PC-9 (cell line): ENCODE results near the gene RAP1GAP2. TPM values are rescaled to one million over a fixed set of nuclear protein-coding genes. Genes with fewer than 3 reads are reported as not detected.
"Not testable (repeated sequence)": the region's sequence is repeated elsewhere in the genome, so short reads cannot be mapped to it uniquely, and the experiment has no call there.

Source experiments
- BruUV-seq: library from RNA; stranded (reverse); fragments of 400-500 nt; replicated peaks from 2 replicates; lab custom pipeline; 2021; lab: Mats Ljungman, UMichigan
- CTCF ChIA-PET: fragments of 300-600 bp; sonication (Branson Sonifier 250); formaldehyde crosslinking; loops from one replicate; lab custom pipeline; 2022; ENCODE audit warnings: antibody characterized with exemption; lab: Charles Lee
- POLR2A ChIA-PET: fragments of 300-600 bp; sonication (Branson Sonifier 250); formaldehyde crosslinking; loops from one replicate; lab custom pipeline; 2022; ENCODE audit warnings: antibody characterized with exemption; ENCODE audit not compliant: unreplicated experiment; lab: Charles Lee
- DNase-seq, 2 experiments: peaks; one replicate each; pipeline versions ENCODE4 v3.0.0 to v3.0.0-alpha.2; 2015 to 2022; ENCODE audit warnings: mixed read lengths in 1 of 2
- H2AFZ ChIP-seq: fragments of 200-600 bp; sonication (generic); 2 replicates; pipeline ENCODE4 v1.8.1; 2017; ENCODE audit warnings: antibody characterized with exemption
- H3F3A ChIP-seq: fragments of 200-600 bp; sonication (generic); 2 replicates; pipeline ENCODE4 v1.8.1; 2017; ENCODE audit warnings: antibody characterized with exemption, mild to moderate bottlenecking, low read depth; ENCODE audit not compliant: insufficient read depth
- H3K27ac ChIP-seq: fragments of 200-600 bp; sonication (generic); 2 replicates; pipeline ENCODE4 v1.6.1; 2016; ENCODE audit warnings: mixed run types
- H3K27me3 ChIP-seq: fragments of 200-600 bp; sonication (generic); 2 replicates; pipeline ENCODE4 v1.6.1; 2016; ENCODE audit warnings: low read depth, mixed run types; ENCODE audit not compliant: insufficient read depth
- H3K36me3 ChIP-seq: fragments of 200-600 bp; sonication (generic); 2 replicates; pipeline ENCODE4 v1.6.1; 2016; ENCODE audit warnings: low read depth, mixed run types
- H3K4me1 ChIP-seq: fragments of 200-600 bp; sonication (generic); replicated peaks from 2 replicates; pipeline ENCODE4 v1.6.1; 2016; ENCODE audit warnings: mixed run types; ENCODE audit not compliant: insufficient read depth
- H3K4me2 ChIP-seq: fragments of 200-600 bp; sonication (generic); 2 replicates; pipeline ENCODE4 v1.6.1; 2017; ENCODE audit warnings: mixed run types
- H3K4me3 ChIP-seq: fragments of 200-600 bp; sonication (generic); 2 replicates; pipeline ENCODE4 v1.6.1; 2016; ENCODE audit warnings: mixed run types
- H3K79me2 ChIP-seq: fragments of 200-600 bp; sonication (generic); 2 replicates; pipeline ENCODE4 v1.6.1; 2017; ENCODE audit warnings: low read depth, mixed run types
- H3K9me2 ChIP-seq: fragments of 200-600 bp; sonication (generic); 2 replicates; pipeline ENCODE4 v1.8.1; 2017; ENCODE audit warnings: mild to moderate bottlenecking; ENCODE audit not compliant: insufficient read depth
- H3K9me3 ChIP-seq: fragments of 200-600 bp; sonication (generic); 2 replicates; pipeline ENCODE4 v1.8.1; 2016; ENCODE audit warnings: low read depth; ENCODE audit not compliant: insufficient read depth
- H4K20me1 ChIP-seq: fragments of 200-600 bp; sonication (generic); 2 replicates; pipeline ENCODE4 v1.8.1; 2017; ENCODE audit not compliant: insufficient read depth
- intact Hi-C: fragments of 100-400 bp; cut with micrococcal nuclease; formaldehyde crosslinking; loops from one replicate; pipeline ENCODE4 v1.10.0; 2022; ENCODE audit not compliant: unreplicated experiment
- microRNA-seq: library from miRNA; unstranded; fragments of <30 nt; microRNA quantifications from one replicate; pipeline ENCODE4 v1.2.0, GENCODE V29; 2021; ENCODE audit warnings: borderline number of aligned reads, borderline replicate concordance
- total RNA-seq: library from RNA; stranded (reverse); gene quantifications from 2 replicates; pipeline ENCODE4 v1.2.3, GENCODE V29; 2021

The RAP1GAP2 gene
- total RNA-seq, 1 experiment from 2014 or later, result 10.1 TPM

- intact Hi-C loops, H2AFZ ChIP-seq, H3K27me3 ChIP-seq, H3K4me1 ChIP-seq, DNase-seq, H3K4me2 ChIP-seq, CTCF ChIA-PET, H3K4me3 ChIP-seq, H3K36me3 ChIP-seq, H3F3A ChIP-seq, H3K9me3 ChIP-seq, H3K79me2 ChIP-seq, H4K20me1 ChIP-seq, H3K27ac ChIP-seq, BruUV-seq, POLR2A ChIA-PET, H3K9me2 ChIP-seq: not testable (repeated sequence)
Measured at GRCh38 chr17:3062824-3063377, 266.7 kb downstream of the RAP1GAP2 start.

- H3F3A ChIP-seq, H3K27me3 ChIP-seq, H3K36me3 ChIP-seq, H2AFZ ChIP-seq, H3K79me2 ChIP-seq, H3K27ac ChIP-seq, H4K20me1 ChIP-seq, CTCF ChIA-PET, H3K4me2 ChIP-seq, POLR2A ChIA-PET, H3K9me3 ChIP-seq, BruUV-seq, DNase-seq, H3K4me3 ChIP-seq, H3K4me1 ChIP-seq, H3K9me2 ChIP-seq, intact Hi-C loops: not testable (repeated sequence)
Measured at GRCh38 chr17:3063507-3063906, 267.3 kb downstream of the RAP1GAP2 start, which contains the start of gene OR1D5. Gene OR1D5 (minus strand): TSS chr17:3063607. CDS start chr17:3063607, 0 bp downstream.

- intact Hi-C loops, H3K79me2 ChIP-seq, H2AFZ ChIP-seq, CTCF ChIA-PET, DNase-seq, H3K36me3 ChIP-seq, H3K27ac ChIP-seq, H4K20me1 ChIP-seq, BruUV-seq, H3K4me3 ChIP-seq, H3F3A ChIP-seq, H3K4me1 ChIP-seq, H3K9me2 ChIP-seq, H3K27me3 ChIP-seq, POLR2A ChIA-PET, H3K4me2 ChIP-seq, H3K9me3 ChIP-seq: not testable (repeated sequence)
Measured at GRCh38 chr17:3065192-3065591, 269.0 kb downstream of the RAP1GAP2 start.

GRCh38 chr17:3073850-3074249, 277.6 kb downstream of the RAP1GAP2 start:
- H3K9me2 ChIP-seq, H3K4me3 ChIP-seq, BruUV-seq, H3F3A ChIP-seq, DNase-seq, H3K27ac ChIP-seq, H3K9me3 ChIP-seq, H3K36me3 ChIP-seq, H4K20me1 ChIP-seq, H3K4me2 ChIP-seq, H2AFZ ChIP-seq, H3K79me2 ChIP-seq, POLR2A ChIA-PET, intact Hi-C loops, CTCF ChIA-PET, H3K4me1 ChIP-seq: not testable (repeated sequence)
- H3K27me3 ChIP-seq, result peaks cover 55% of the 10 kb centered on the region

Small RNA genes within 50 kb of the gene (microRNA-seq; reads per million reads assigned to microRNA genes)
- gene MIR1253, result not detected

Other genes starting within 250 kb of the RAP1GAP2 start
- 152 and 159 TPM in 2 replicates for gene PAFAH1B1, start 202.8 kb upstream of the RAP1GAP2 start, total RNA-seq
- gene CLUH, start 84.7 kb upstream of the RAP1GAP2 start, total RNA-seq, result 142 and 165 TPM in 2 replicates
- 1.9 and 3.0 TPM in 2 replicates for gene CCDC92B, start 46.8 kb upstream of the RAP1GAP2 start, total RNA-seq